NCI-H1436 (cell line): Measurements from ENCODE around the gene IGIP.
A peak's percentile ranks its signal among the peaks of the same experiment; 100 is the strongest.

Experiments used
- DNase-seq: peaks from one replicate; lab custom pipeline; 2025; lab: John Stamatoyannopoulos, UW

Gene IGIP

DNA sequence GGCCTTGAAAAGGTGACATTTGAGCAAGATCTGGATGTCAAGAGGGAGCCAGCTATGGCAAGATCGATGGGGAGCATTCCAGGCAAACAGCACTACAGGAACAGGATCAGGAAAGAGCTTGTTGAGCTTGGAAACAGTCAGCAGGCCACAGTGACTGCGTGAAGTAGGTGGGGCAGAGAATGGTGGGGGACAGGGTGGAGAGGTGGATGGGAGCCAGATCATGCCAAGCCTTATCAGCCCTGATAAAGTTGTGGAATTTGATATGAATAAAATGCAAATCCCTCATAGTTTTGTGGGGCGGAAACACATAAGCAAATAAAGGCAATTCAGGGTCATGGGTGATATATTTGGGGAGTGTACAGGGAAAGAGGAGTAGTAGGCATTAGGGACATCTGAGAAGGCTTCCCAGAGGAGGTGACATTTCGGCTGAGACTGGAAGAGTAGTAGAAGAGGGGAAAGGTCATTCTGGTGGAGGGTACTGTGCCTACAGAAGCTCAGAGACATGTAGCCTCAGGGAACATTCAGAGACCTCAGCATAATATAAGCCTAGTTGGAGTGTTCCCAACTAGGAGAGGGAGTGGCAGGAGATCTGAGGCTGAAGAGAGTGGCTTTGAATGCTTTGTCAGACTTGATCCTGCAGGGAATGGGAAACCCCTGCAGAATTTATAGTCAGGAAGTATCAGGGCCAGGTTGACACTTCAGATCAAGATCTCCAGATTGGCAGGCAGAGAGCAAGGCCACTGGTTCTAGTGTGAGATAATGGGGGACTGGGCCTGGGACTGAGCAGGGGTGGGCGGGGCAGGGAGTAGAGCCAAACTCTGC is 39.6 kb downstream of the IGIP start:
- DNase-seq, result no peak

DNA sequence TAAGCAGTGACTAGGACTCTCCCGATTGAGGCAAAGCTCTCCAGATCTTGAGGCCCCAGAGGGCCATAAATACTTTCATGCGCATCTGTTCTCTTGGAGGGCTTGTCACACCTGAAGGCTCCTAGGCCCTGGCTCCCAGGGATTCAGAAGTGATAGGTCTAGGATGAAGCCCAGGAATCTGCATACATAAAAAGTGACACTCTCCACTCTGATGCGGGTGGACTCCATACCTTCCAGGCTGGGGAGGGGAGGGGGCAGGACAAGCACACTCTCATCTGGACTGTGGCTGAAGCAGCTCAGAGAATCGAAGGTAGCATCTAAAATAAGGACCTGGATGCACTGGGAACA is 40.2 kb downstream of the IGIP start:
- DNase-seq, result no peak

DNA sequence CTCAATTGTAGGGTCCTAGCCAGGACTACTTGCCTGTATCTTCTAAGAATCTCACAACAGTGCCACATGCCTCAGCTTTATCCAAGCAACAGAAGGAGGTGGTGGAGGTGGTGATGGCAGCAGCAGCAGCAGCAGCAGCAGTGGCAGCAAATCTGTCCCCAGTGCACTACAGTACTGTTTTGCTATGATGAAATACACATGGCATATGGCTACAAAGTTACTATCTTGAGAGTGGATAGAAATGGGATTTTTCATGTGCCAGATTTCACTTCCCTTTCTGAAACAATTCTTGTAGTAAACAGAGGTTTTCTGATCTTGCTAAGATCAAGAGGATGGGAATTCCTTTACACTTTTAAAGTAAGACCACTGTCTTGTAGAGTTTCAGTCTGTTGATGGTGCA is 41.2 kb downstream of the IGIP start:
- DNase-seq, result no peak

DNA sequence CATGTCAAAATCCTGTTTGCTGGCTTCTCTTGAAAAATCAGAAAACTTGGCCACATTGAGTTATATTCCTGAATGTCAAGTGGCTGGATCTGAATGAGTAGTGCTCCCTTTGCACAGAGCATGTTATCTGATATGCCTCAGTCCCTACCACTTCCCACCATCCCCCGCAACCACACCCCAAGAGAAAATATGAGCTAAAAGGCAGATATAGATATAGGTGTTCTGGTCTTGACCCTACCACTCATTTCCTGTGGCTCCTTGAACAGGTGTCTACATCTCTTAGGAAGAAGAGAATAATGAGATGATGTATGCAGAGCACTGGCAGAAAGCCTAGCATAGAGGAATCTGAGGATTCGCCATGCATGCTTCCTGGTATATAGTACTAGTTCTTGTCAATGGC is 42.6 kb downstream of the IGIP start:
- DNase-seq, result no peak

DNA sequence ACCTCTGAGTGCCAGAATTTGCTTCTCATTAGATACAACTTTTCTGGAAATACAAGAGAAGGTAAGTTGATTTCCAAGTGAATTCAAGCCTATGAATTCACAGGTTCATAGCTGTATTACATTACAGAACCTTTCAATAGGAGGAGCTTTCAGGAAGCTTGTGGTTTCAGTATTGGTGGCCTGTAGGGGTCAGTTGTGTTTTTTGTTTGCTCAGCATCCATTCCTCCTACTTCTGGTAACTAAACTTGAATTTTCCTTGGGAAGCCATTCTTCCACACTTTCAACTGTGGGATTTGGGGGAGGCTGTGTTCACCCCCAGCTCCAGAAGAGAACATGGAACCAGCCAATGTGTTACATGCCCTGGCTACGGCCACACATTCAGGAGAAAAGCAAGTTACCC is 43.7 kb downstream of the IGIP start:
- no peak for DNase-seq

DNA sequence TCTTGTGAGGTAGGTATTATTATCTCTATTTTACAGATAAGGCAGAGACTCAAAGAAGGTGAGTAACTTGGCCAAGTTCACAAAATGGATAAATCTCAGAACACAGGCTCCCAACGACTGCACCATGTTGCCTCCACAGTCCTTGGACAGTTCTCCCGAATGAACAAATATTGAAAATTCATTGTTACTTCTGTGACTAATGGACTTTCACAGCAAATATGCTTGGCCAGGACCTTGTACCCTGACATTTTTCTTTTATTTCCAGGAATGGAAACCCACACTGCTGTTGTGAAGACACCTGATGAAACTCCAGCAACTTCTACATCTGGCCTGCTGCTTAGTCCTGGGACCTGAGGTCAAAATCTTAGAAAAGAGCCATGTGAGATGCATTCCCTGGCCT is 46.7 kb downstream of the IGIP start:
- DNase-seq, result no peak

DNA sequence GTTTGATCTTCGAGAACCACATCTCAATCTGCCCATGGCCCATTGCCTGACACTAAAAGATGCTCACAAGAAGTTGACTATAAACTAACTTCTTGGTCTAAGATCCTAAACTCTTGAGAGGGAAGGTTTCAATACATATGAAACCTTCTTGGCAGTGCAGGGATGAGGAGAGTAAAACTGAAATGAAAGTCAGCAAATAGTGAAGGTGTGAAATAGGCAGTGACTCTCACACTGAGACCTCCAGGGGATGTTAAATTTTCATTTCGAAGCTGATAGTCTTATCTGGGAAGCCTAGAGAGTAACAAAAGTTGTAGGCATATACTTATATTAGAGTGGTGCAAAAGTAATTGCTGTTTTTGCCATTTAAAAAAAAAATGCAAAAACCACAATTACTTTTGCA is 48.3 kb downstream of the IGIP start:
- DNase-seq, result no peak

DNA sequence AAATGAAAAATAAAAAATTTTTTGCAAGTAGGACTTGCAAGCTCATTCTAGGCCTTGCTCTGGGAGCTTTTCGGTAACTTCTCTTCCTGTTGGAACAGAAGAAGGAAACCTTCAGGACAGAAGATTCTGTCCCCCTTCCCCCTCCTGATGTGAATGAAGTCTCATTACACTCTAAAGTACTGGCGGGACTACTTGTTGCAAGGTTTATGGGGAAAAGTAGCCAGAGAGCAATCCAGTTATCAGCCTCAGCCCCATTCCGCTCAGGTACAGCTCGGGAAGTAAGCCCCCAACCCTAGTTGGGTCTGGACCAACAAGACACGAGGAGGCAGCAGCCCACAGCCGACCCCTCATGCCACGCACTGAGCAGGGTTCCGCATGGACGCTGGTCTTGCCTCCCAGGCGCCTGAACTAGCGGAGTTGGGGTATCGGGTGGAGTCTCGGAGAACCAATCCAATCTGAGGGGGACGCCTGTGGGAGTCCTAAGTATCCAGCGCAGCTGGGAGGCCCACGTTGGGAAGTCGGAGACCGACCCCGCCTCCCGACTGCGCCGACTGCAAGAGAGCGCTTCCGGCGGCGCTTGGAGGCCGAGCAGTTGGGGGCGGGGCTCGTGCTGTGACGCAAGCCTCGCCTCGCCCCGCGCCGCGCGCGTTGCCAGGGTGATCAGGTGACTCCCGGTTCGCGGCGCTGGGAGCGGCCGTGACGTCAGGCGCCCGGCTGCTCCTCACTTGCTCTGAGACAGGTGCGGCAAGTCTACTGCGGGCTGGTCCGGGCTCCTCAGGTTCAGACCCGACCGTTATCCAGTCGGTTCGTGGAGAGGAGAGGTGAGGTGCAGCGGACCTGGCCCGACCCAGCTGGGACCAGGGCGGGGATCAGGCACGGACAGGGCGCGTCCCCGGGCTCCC is 49.0 kb downstream of the IGIP start, which contains the start of gene CYSTM1:
Gene CYSTM1 (plus strand): TSS at position 724 of the 902 bp plus-strand sequence. CDS start 19,278 bp downstream, outside the sequence.
- peak; percentile 96 for DNase-seq

DNA sequence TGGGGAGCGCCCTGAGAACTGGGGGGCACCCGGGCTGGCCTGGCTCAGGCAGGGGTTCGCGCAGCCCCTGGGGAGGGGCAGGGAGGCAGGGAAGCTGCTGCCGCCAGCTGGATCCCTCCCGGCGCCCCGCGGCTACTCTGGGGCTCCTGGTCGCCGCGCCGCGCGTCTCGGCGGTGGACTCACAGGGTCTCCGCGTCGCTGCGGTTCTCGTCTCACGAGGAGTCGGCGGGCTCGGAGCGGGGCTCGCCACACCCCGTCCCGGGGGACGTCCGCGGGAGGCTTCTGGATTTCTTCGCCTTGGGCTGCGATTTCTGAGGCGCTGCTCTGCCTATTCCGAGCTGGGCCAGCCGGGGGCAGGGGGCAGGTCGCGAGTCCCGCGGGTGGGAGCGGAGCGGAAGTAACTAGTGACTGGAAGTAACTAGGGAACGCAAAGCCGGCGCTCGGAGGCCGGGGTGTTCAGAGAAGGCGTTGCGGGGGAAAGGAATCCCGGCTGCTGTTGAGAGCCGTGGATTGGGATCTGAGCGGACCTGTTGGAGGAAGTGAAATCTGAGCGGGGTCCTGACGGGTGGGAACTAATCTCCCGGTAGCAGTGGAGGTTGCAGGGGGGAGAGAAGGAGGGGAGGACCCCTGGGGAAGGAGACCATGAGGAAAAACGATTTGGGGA is 49.8 kb downstream of the IGIP start:
- peak; percentile 54 for DNase-seq

DNA sequence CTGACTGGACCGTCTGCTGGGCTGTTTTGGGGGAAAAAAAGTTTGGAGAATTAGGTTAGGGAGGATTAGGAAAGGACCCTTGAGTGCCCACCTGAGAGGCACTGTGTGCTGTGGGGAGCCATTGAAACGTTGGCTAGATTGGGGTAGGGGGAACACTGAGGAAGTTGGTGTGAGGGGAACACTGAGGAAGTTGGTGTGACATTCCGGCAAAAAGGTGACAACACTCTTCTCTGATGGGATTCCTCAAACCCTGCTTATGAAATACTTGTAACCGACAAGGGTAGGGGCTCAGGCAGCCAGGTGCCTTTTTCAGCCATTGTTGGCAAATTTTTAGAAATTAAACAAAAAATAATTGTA is 50.3 kb downstream of the IGIP start:
- no peak for DNase-seq

DNA sequence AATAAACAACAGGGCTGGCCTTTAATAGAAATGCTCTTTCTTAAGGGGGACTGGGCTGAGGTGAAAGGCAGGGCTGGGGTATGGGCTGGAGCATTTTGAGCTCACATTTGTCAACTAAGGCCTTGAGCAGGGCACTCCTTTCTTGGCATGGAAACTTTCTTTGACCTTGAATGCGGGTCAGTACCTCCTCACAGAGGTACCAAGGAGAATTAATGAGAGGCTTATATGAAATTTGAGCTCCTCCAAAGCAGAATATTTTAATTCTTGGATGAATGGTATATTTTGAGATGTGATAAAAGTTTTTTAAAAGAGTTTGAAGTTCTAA is 52.3 kb downstream of the IGIP start:
- no peak for DNase-seq

DNA sequence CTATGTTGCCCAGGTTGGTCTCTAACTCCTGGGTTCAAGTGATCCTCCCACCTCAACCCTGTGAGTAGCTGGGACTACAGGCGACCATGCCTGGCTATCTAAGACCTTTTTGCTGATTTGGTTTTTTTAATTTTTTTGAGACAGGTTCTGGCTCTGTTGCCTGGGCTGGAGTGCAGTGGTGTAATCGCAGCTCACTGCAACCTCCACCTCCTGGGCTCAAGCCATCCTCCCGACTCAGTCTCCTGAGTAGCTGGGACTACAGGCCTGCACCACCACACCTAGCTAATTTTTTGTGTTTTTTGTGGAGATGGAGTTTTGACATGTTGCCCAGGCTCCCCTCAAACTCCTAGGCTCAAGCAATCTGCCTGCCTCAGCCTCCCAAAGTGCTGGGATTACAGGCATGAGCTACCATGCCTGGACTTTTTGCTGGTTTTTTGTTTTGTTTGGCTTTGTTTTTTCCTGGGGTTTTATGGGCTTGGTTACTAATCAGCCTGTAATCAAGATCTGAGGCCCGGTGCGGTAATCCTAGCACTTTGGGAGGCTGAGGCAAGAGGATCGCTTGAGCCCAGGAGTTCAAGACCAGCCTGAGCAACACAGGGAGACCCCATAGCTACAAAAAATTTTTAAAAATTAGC is 52.9 kb downstream of the IGIP start:
- DNase-seq, result no peak
